Medulla oblongata (tissue), 1 donor: ENCODE measurements around the gene DERL2.
A peak's percentile ranks its signal among the peaks of the same experiment; 100 is the strongest.

Experiments used
- DNase-seq: peaks from one replicate; pipeline ENCODE4 v3.0.0-alpha.2; 2015; ENCODE audit errors: extremely low spot score

DERL2 gene

GRCh38 chr17:5485270-5486205, at the start of gene DERL2:
DERL2 (minus strand) TSS chr17:5486178; CDS start chr17:5486161, 17 bp downstream.
- no peak for DNase-seq

GRCh38 chr17:5535436-5535835, 49.5 kb upstream of the DERL2 start:
- DNase-seq = no peak

GRCh38 chr17:5533486-5534315, 47.7 kb upstream of the DERL2 start:
- no peak for DNase-seq

- DNase-seq = no peak
These were observed 46.6 kb upstream of the DERL2 start for GRCh38 chr17:5532581-5532980.

GRCh38 chr17:5531085-5531418, 45.1 kb upstream of the DERL2 start:
- no peak for DNase-seq

GRCh38 chr17:5530265-5531084, 44.5 kb upstream of the DERL2 start:
- DNase-seq = no peak

- DNase-seq = peak; percentile 26
These were observed 41.7 kb upstream of the DERL2 start for GRCh38 chr17:5527601-5528250.

- DNase-seq = peak; percentile 96
These were observed 41.0 kb upstream of the DERL2 start for GRCh38 chr17:5526821-5527598.

GRCh38 chr17:5523249-5523648, 37.3 kb upstream of the DERL2 start:
- DNase-seq = no peak

GRCh38 chr17:5522476-5522875, 36.5 kb upstream of the DERL2 start:
- no peak for DNase-seq

- no peak for DNase-seq
These were observed 30.2 kb upstream of the DERL2 start for GRCh38 chr17:5516060-5516792.

- DNase-seq = no peak
These were observed 29.0 kb upstream of the DERL2 start for GRCh38 chr17:5514976-5515375.

GRCh38 chr17:5513628-5514027, 27.6 kb upstream of the DERL2 start:
- no peak for DNase-seq

- DNase-seq = peak; percentile 35
These were observed 25.6 kb upstream of the DERL2 start for GRCh38 chr17:5511401-5512225.

GRCh38 chr17:5510771-5511170, 24.8 kb upstream of the DERL2 start:
- no peak for DNase-seq

GRCh38 chr17:5509482-5509881, 23.5 kb upstream of the DERL2 start:
- no peak for DNase-seq

GRCh38 chr17:5508810-5509209, 22.8 kb upstream of the DERL2 start:
- DNase-seq = no peak

GRCh38 chr17:5506307-5506706, 20.3 kb upstream of the DERL2 start:
- DNase-seq = no peak

GRCh38 chr17:5502552-5502951, 16.6 kb upstream of the DERL2 start:
- DNase-seq = no peak
